H9 (cell line): ENCODE data around the gene PHF12. TPM values are rescaled to one million over a fixed set of nuclear protein-coding genes. Genes with fewer than 3 reads are reported as not detected.

ENCODE experiments used
- DNase-seq: peaks from one replicate; pipeline ENCODE4 v3.0.0-alpha.2; 2017
- H2AFZ ChIP-seq: one replicate; pipeline ENCODE4 v1.6.1; 2013; ENCODE audit warnings: mild to moderate bottlenecking, low read length, control low read depth, moderate library complexity
- H2AK5ac ChIP-seq: 2 replicates; pipeline ENCODE4 v1.6.1; 2013; ENCODE audit warnings: low read length, control low read depth, mixed read lengths; ENCODE audit not compliant: insufficient read length
- H2BK120ac ChIP-seq: one replicate; pipeline ENCODE4 v1.6.1; 2013; ENCODE audit warnings: low read depth, mild to moderate bottlenecking, low read length, control low read depth, inconsistent platforms; ENCODE audit not compliant: poor library complexity, severe bottlenecking
- H2BK12ac ChIP-seq: 2 replicates; pipeline ENCODE4 v1.6.1; 2013; ENCODE audit warnings: low read length, control low read depth, mixed read lengths, low read depth; ENCODE audit not compliant: insufficient read length
- H2BK15ac ChIP-seq: 2 replicates; pipeline ENCODE4 v1.6.1; 2013; ENCODE audit warnings: low read depth, low read length, control low read depth
- H2BK20ac ChIP-seq: one replicate; pipeline ENCODE4 v1.6.1; 2013; ENCODE audit warnings: low read depth, mild to moderate bottlenecking, low read length, control low read depth, inconsistent platforms; ENCODE audit not compliant: poor library complexity, severe bottlenecking
- H2BK5ac ChIP-seq: 2 replicates; pipeline ENCODE4 v1.6.1; 2013; ENCODE audit warnings: low read length, control low read depth, mixed read lengths; ENCODE audit not compliant: insufficient read length
- H3K14ac ChIP-seq: 2 replicates; pipeline ENCODE4 v1.6.1; 2013; ENCODE audit warnings: low read length, control low read depth; ENCODE audit not compliant: insufficient read depth
- H3K18ac ChIP-seq: 2 replicates; pipeline ENCODE4 v1.6.1; 2013; ENCODE audit warnings: low read depth, mild to moderate bottlenecking, mixed read lengths, low read length, control low read depth; ENCODE audit not compliant: insufficient read length
- H3K23ac ChIP-seq: 2 replicates; pipeline ENCODE4 v1.6.1; 2013; ENCODE audit warnings: low read length, control low read depth, mixed read lengths, low read depth; ENCODE audit not compliant: insufficient read length
- H3K23me2 ChIP-seq: 2 replicates; pipeline ENCODE4 v1.6.1; 2013; ENCODE audit warnings: low read depth, mild to moderate bottlenecking, mixed read lengths, low read length, control low read depth; ENCODE audit not compliant: insufficient read length, poor library complexity, severe bottlenecking
- H3K27ac ChIP-seq: 2 replicates; pipeline ENCODE4 v1.5.1; 2013; ENCODE audit warnings: low read length, control low read depth, mixed read lengths, low read depth; ENCODE audit not compliant: insufficient read length
- H3K27me3 ChIP-seq: 2 replicates; pipeline ENCODE4 v1.6.1; 2013; ENCODE audit warnings: low read length, control low read depth, inconsistent platforms; ENCODE audit not compliant: insufficient read depth
- H3K4ac ChIP-seq: 2 replicates; pipeline ENCODE4 v1.6.1; 2013; ENCODE audit warnings: low read depth, mild to moderate bottlenecking, control low read depth, inconsistent platforms, low read length, moderate library complexity
- H3K4me1 ChIP-seq: 2 replicates; pipeline ENCODE4 v1.6.1; 2013; ENCODE audit warnings: low read length, control low read depth, inconsistent platforms; ENCODE audit not compliant: insufficient read depth
- H3K4me2 ChIP-seq: 2 replicates; pipeline ENCODE4 v1.6.1; 2013; ENCODE audit warnings: low read length, control low read depth, mixed read lengths; ENCODE audit not compliant: insufficient read length, insufficient read depth
- H3K56ac ChIP-seq: 2 replicates; pipeline ENCODE4 v1.6.1; 2013; ENCODE audit warnings: low read depth, mild to moderate bottlenecking, mixed read lengths, low read length, control low read depth; ENCODE audit not compliant: insufficient read length
- H3K79me1 ChIP-seq: 2 replicates; pipeline ENCODE4 v1.6.1; 2013; ENCODE audit warnings: low read depth, mild to moderate bottlenecking, moderate library complexity, low read length, control low read depth, inconsistent platforms; ENCODE audit not compliant: insufficient read depth, poor library complexity, severe bottlenecking
- H3K79me2 ChIP-seq: 2 replicates; pipeline ENCODE4 v1.6.1; 2013; ENCODE audit warnings: low read length, control low read depth, inconsistent platforms; ENCODE audit not compliant: insufficient read depth
- H3K9ac ChIP-seq: 2 replicates; pipeline ENCODE4 v1.6.1; 2013; ENCODE audit warnings: low read length, control low read depth, mixed read lengths; ENCODE audit not compliant: insufficient read length; ENCODE audit errors: extremely low read depth
- H3K9me3 ChIP-seq: one replicate; pipeline ENCODE4 v1.6.1; 2013; ENCODE audit warnings: low read depth, low read length, inconsistent platforms; ENCODE audit not compliant: control insufficient read depth
- H3T11ph ChIP-seq: one replicate; pipeline ENCODE4 v1.6.1; 2013; ENCODE audit warnings: mild to moderate bottlenecking, low read length, control low read depth, inconsistent platforms
- H4K20me1 ChIP-seq: one replicate; pipeline ENCODE4 v1.6.1; 2013; ENCODE audit not compliant: control insufficient read depth, insufficient read length, insufficient read depth
- H4K5ac ChIP-seq: 2 replicates; pipeline ENCODE4 v1.6.1; 2013; ENCODE audit warnings: low read depth, mild to moderate bottlenecking, mixed read lengths, low read length, control low read depth; ENCODE audit not compliant: insufficient read length
- H4K8ac ChIP-seq: replicated peaks from 2 replicates; pipeline ENCODE4 v1.6.1; 2013; ENCODE audit warnings: low read length, control low read depth, mixed read lengths, low read depth; ENCODE audit not compliant: insufficient read length
- H4K91ac ChIP-seq: 2 replicates; pipeline ENCODE4 v1.6.1; 2013; ENCODE audit warnings: low read depth, mild to moderate bottlenecking, moderate library complexity, mixed read lengths, low read length, control low read depth; ENCODE audit not compliant: insufficient read length
- H3K27ac Mint-ChIP-seq, 3 experiments: 2 replicates in 2 of 3; 3 replicates in 1 of 3; pipeline ENCODE4 v1.8.0; 2020 to 2021; ENCODE audit warnings: mixed read lengths in 3 of 3, mild to moderate bottlenecking in 1 of 3, moderate library complexity in 1 of 3
- H3K27me3 Mint-ChIP-seq: 2 replicates; pipeline ENCODE4 v1.8.0; 2021; ENCODE audit warnings: low read depth, mild to moderate bottlenecking, moderate library complexity, mixed read lengths
- H3K36me3 Mint-ChIP-seq, 3 experiments: 2 replicates in 2 of 3; 3 replicates in 1 of 3; pipeline ENCODE4 v1.8.0; 2020 to 2021; ENCODE audit warnings: low read depth in 3 of 3, mixed read lengths in 3 of 3; ENCODE audit not compliant: insufficient read depth in 1 of 3
- H3K4me1 Mint-ChIP-seq, 2 experiments: 2 replicates each; pipeline ENCODE4 v1.8.0; 2020; ENCODE audit warnings: mixed read lengths in 2 of 2
- H3K4me3 Mint-ChIP-seq, 2 experiments: 2 replicates in 1 of 2; 3 replicates in 1 of 2; pipeline ENCODE4 v1.8.0; 2020 to 2021; ENCODE audit warnings: mild to moderate bottlenecking in 2 of 2, mixed read lengths in 2 of 2, moderate library complexity in 1 of 2
- H3K9me3 Mint-ChIP-seq, 2 experiments: 2 replicates in 1 of 2; 3 replicates in 1 of 2; pipeline ENCODE4 v1.8.0; 2020; ENCODE audit warnings: mild to moderate bottlenecking in 2 of 2, mixed read lengths in 2 of 2, moderate library complexity in 1 of 2
- CTCF ChIP-seq: fragments of 200-600 bp; sonication (generic); conservative IDR thresholded peaks from 3 replicates; pipeline ENCODE4 v1.8.0; 2021; ENCODE audit warnings: antibody characterized with exemption, mild to moderate bottlenecking
- WGBS: extraction: QIAGEN DNeasy Blood & Tissue Kit; methylation state at CpG from one replicate; pipeline ENCODE4 v1.1.7; 2013; ENCODE audit warnings: missing lambda C conversion rate, low lambda C conversion rate, mixed read lengths; ENCODE audit not compliant: insufficient read length; ENCODE audit errors: extremely low coverage; 5-methylcytosine and 5-hydroxymethylcytosine counted together
- total RNA-seq: library from RNA; stranded (reverse); gene quantifications from 2 replicates; pipeline ENCODE4 v1.2.1, GENCODE V29; 2021

The PHF12 gene
- total RNA-seq, 1 experiment from 2014 or later: 62.1 TPM

GRCh38 chr17:28963055-28963611 is 11.8 kb upstream of the PHF12 start:
- H3K27me3 Mint-ChIP-seq: peaks cover 2% of the 10 kb centered on the region
- H3K9me3 Mint-ChIP-seq: no peaks in the 10 kb centered on the region; a peak in 1 of 5 replicates
- Histone ChIP-seq H3K9me3 (no peaks in the 10 kb centered on the region), H3K4ac (no peak overlapping the region), H2BK12ac (no peak overlapping the region), H2BK5ac (no peak overlapping the region), H2AK5ac (no peak overlapping the region), H3K23me2 (no peaks in the 10 kb centered on the region), H2BK20ac (no peak overlapping the region), H3K4me1 (no peaks in the 10 kb centered on the region), H3T11ph (no peak overlapping the region), H3K27ac (no peak overlapping the region), H4K91ac (no peak overlapping the region), H3K23ac (no peak overlapping the region), H3K79me1 (no peaks in the 10 kb centered on the region), H2BK15ac (no peak overlapping the region), H3K27me3 (no peaks in the 10 kb centered on the region), H3K79me2 (no peaks in the 10 kb centered on the region), H3K18ac (no peak overlapping the region), H3K56ac (no peak overlapping the region), H4K20me1 (no peaks in the 10 kb centered on the region), H4K8ac (no peak overlapping the region), H4K5ac (no peak overlapping the region), H2AFZ (no peak overlapping the region), H3K14ac (no peak overlapping the region), H2BK120ac (no peak overlapping the region), H3K4me2 (no peak overlapping the region), H3K9ac (no peak overlapping the region)
- peak overlapping the region in 1 of 3 experiments; percentile 6; a peak in 1 of 7 replicates for H3K27ac Mint-ChIP-seq
- H3K4me3 Mint-ChIP-seq: no peak overlapping the region
- TF ChIP-seq CTCF: no peak
- DNase-seq: no peak
- H3K36me3 Mint-ChIP-seq: no peaks in the 10 kb centered on the region
- H3K4me1 Mint-ChIP-seq: peaks cover 16 to 27% of the 10 kb centered on the region in 2 experiments
- WGBS: no CpG with 5 or more reads among the region's 6 CpGs
